HG02943 (cell line): Measurements from ENCODE around the gene ZNF41.
"Not testable (repeated sequence)": the region's sequence is repeated elsewhere in the genome, so short reads cannot be mapped to it uniquely, and the experiment has no call there.

Experiments
- ATAC-seq: cut with Tn5 transposase; IDR thresholded peaks from one replicate; pipeline ENCODE4 v1.9.1; 2021; ENCODE audit warnings: mild to moderate bottlenecking, low read depth, moderate library complexity; ENCODE audit not compliant: unreplicated experiment

ZNF41 gene

GRCh38 chrX:47482512-47483305 is at the start of gene ZNF41:
Gene ZNF41, minus strand, starts transcription at chrX:47483222. Its CDS starts 15,741 bp downstream, at chrX:47467481.
- peak; percentile 92 for ATAC-seq

- ATAC-seq = no peak
These were observed 47.0 kb upstream of the ZNF41 start for GRCh38 chrX:47530049-47530448.

DNA sequence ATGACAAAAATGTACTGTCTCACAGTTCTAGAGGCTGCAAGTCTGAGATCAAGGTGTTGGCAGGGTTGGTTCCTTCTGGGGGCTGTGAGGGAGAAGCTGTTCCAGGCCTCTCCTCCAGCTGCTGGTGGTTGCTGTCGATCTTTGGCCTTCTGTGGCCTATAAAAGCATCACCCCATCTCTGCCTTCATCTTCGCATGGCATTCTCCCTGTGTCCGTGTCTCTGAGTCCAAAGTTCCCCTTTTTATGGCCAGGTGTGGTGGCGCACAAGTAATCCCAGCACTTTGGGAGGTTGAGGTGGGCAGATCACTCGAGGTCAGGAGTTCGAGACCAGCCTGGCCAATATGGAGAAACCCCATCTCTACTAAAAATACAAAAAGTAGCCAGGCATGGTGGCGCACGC is 46.5 kb upstream of the ZNF41 start:
- no peak for ATAC-seq

GRCh38 chrX:47523713-47524166 is 40.7 kb upstream of the ZNF41 start:
- ATAC-seq = peak; percentile 11

- peak; percentile 69 for ATAC-seq
These were observed 40.3 kb upstream of the ZNF41 start for GRCh38 chrX:47523297-47523696.

GRCh38 chrX:47518144-47518543 is 35.1 kb upstream of the ZNF41 start:
- no peak for ATAC-seq

DNA sequence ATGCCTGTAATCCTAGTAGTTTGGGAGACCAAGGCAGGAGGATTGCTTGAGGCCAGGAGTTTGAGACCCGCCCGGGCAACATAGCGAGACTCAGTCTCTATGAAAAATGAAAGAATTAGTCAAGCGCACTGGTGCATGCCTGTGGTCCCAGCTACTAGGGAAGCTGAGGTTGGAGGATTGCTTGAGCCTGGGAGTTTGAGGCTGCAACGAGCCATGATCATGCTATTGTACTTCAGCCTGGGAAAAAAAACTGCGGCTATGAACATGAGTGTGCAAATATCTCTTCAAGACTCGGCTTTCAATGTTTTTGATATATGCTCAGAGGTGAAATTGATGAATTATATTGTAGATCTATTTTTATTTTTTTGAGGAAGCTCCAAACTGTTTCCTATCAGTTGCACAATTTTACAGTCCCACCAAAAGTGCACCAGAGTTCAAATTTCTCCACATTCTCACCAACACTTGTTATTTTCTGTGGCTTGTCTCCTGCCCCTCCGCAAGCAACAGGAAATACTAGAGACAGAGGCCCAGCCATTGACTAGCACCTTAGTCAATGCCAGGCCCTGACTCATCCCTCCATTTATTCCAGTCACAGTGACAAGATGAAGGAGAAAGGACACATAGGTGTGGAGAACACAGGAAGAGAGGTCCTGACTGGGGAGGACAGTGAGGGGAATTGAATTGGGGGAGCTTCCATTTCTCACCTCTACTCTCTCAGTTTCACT is 33.1 kb upstream of the ZNF41 start:
- ATAC-seq = no peak

- ATAC-seq = no peak
These were observed 31.7 kb upstream of the ZNF41 start for GRCh38 chrX:47514533-47515235.

GRCh38 chrX:47513034-47513965 is 30.3 kb upstream of the ZNF41 start:
- not testable (repeated sequence) for ATAC-seq

GRCh38 chrX:47512383-47512782 is 29.4 kb upstream of the ZNF41 start:
- not testable (repeated sequence) for ATAC-seq

DNA sequence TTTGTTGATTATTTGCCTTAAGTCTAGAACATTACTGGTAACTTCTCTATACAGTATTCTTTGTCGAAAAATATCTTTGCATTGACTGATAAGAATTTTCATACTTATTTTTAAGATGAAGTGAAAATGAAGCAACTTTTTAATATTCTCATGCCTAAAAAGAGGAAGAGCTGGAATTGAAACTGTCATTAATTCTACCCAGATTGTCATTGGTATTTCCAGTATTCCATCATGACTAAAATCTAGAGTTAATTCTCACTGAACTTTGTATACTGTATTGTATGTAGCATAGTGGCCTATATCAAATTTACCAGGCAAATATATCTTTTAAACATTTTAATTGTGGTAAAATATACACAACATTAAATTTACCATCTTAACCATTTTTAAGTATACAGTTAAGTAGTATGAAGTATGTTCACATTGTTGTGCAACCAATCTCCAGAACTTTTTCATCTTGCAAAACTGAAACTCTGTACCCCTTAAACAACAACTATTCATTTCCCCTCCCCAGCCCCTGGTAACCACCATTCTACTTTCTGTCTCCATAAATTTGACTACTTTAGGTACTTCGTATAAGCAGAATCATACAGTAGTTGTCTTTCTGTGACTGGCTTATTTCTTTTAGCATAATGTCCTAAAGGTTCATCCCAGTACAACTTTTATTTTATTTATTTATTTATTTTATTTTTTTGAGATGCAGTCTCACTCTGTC is 24.3 kb upstream of the ZNF41 start:
- ATAC-seq = no peak

- ATAC-seq = no peak
These were observed 20.1 kb upstream of the ZNF41 start for GRCh38 chrX:47503151-47503550.

- no peak for ATAC-seq
These were observed 19.5 kb upstream of the ZNF41 start for GRCh38 chrX:47502316-47503125.

- no peak for ATAC-seq
These were observed 18.4 kb upstream of the ZNF41 start for GRCh38 chrX:47501226-47502074.

GRCh38 chrX:47500554-47500953 is 17.5 kb upstream of the ZNF41 start:
- no peak for ATAC-seq

DNA sequence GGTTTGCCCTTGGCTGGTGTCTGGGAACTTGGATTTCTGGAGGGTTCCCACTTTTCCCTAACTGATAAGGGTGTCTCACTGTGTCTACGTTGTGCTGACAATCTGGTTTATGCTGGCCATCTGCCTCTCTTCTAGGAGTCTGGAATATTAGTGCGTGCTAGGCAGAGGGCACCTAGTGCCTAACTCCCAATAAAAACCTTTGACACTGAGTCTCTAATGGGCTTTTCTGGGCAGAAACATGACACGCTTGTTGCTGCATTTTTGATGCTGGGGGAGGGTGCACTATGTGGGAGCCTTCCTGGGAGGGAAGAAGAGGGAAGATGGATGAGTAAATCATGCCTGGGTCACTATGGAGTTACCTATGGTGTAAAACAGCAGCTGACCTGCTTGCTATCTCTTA is 16.3 kb upstream of the ZNF41 start:
- no peak for ATAC-seq

DNA sequence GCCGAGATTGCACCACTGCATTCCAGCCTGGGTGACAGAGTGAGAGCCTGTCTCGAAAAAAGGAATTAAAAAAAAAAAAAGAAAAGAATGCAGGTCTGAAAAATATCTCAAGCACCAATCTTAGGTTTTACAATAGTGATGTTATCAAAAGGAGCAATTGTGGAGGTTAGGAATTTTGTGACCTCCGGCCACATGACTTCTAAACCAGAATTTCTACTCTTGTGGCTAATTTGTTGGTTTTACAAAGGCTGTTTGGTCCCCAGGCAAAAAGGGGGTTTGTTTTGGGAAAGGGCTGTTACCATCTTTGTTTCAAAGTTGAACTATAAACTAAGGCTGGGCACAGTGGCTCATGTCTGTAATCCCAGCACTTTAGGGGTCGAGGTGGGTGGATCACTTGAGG is 15.4 kb upstream of the ZNF41 start:
- no peak for ATAC-seq
